Fibroblast of lung (primary cell): ENCODE results near the gene NCR1. TPM values are rescaled to one million over a fixed set of nuclear protein-coding genes. Genes with fewer than 3 reads are reported as not detected.

Experiments
- DNase-seq, 2 donors: peaks; one replicate each; pipeline versions ENCODE4 v3.0.0 to v3.0.0-alpha.2; 2010; ENCODE audit warnings: low read depth in 2 of 2
- H2AFZ ChIP-seq: 2 replicates; pipeline ENCODE4 v1.5.1; 2012; ENCODE audit warnings: low read length, control low read depth, inconsistent platforms
- H3K27ac ChIP-seq: 2 replicates; pipeline ENCODE4 v1.5.1; 2011; ENCODE audit warnings: low read length, control low read depth; ENCODE audit not compliant: insufficient read depth
- H3K27me3 ChIP-seq: 2 replicates; pipeline ENCODE4 v1.5.1; 2011; ENCODE audit warnings: mild to moderate bottlenecking, low read length; ENCODE audit not compliant: control insufficient read depth, insufficient read depth
- H3K36me3 ChIP-seq: 2 replicates; pipeline ENCODE4 v1.5.1; 2011; ENCODE audit warnings: low read length; ENCODE audit not compliant: control insufficient read depth, insufficient read depth
- H3K4me1 ChIP-seq: 2 replicates; pipeline ENCODE4 v1.5.1; 2011; ENCODE audit warnings: low read length; ENCODE audit not compliant: control insufficient read depth, insufficient read depth; ENCODE audit errors: extremely low read depth
- H3K4me2 ChIP-seq: 2 replicates; pipeline ENCODE4 v1.5.1; 2011; ENCODE audit warnings: low read length, control low read depth; ENCODE audit not compliant: insufficient read depth; ENCODE audit errors: extremely low read depth
- H3K4me3 ChIP-seq, 4 experiments: fragments of 200-600 bp in 1 of 4; sonication (generic) in 1 of 4; replicated peaks in 1 of 4; 2 replicates each; pipeline ENCODE4 v1.5.1; 2011 to 2016; ENCODE audit warnings: low read length in 4 of 4, low read depth in 3 of 4, mild to moderate bottlenecking in 3 of 4, control low read depth in 2 of 4, inconsistent platforms in 1 of 4, mixed read lengths in 1 of 4; ENCODE audit not compliant: insufficient read depth in 1 of 4; ENCODE audit errors: control extremely low read depth in 1 of 4
- H3K79me2 ChIP-seq: 2 replicates; pipeline ENCODE4 v1.5.1; 2012; ENCODE audit warnings: mild to moderate bottlenecking, low read length, inconsistent platforms; ENCODE audit not compliant: control insufficient read depth, insufficient read depth
- H3K9ac ChIP-seq: 2 replicates; pipeline ENCODE4 v1.5.1; 2011; ENCODE audit warnings: mild to moderate bottlenecking, low read length, control low read depth; ENCODE audit not compliant: insufficient read depth
- H3K9me3 ChIP-seq: 2 replicates; pipeline ENCODE4 v1.5.1; 2012; ENCODE audit warnings: low read depth, low read length; ENCODE audit not compliant: control insufficient read depth, insufficient read depth
- H4K20me1 ChIP-seq: 2 replicates; pipeline ENCODE4 v1.5.1; 2011; ENCODE audit warnings: low read length; ENCODE audit not compliant: control insufficient read depth, insufficient read depth; ENCODE audit errors: extremely low read depth
- CTCF ChIP-seq, 2 donors: IDR thresholded peaks in 1 of 2; conservative IDR thresholded peaks in 1 of 2; 1 replicate in 1 of 2; 2 replicates in 1 of 2; pipeline ENCODE4 v1.5.1; 2011 to 2012; ENCODE audit warnings: low read length in 2 of 2, control low read depth in 1 of 2, inconsistent platforms in 1 of 2, low read depth in 1 of 2, mild to moderate bottlenecking in 1 of 2
- EZH2 ChIP-seq: IDR thresholded peaks from 2 replicates; pipeline ENCODE4 v1.5.1; 2012; ENCODE audit warnings: low read length, control low read depth, mild to moderate bottlenecking; ENCODE audit errors: missing control alignments
- polyA plus RNA-seq, 2 donors: library from polyadenylated mRNA; depleted of rRNA in 1 of 2; stranded (reverse) in 1 of 2; unstranded in 1 of 2; fragments of >200 nt; gene quantifications; 2 replicates each; pipeline ENCODE4 v1.2.1, GENCODE V29; 2011 to 2012; ENCODE audit warnings: missing spikeins in 1 of 2
- total RNA-seq: library from RNA; depleted of rRNA; stranded (reverse); fragments of >200 nt; gene quantifications from 2 replicates; pipeline ENCODE4 v1.2.1, GENCODE V29; 2014

Gene NCR1
- total and polyA plus RNA-seq, 2 donors (not counting 1 experiment from before 2014, with no cell fraction given) = not detected

- DNase-seq = no peak
- no peaks in the 10 kb centered on the region for H3K4me1 ChIP-seq
- no peak overlapping the region for H2AFZ ChIP-seq
- no peaks in the 10 kb centered on the region for H4K20me1 ChIP-seq
- H3K9ac ChIP-seq = no peak overlapping the region
- no peaks in the 10 kb centered on the region for H3K27me3 ChIP-seq
- no peak overlapping the region for H3K4me3 ChIP-seq
- H3K27ac ChIP-seq = no peak overlapping the region
- no peaks in the 10 kb centered on the region for H3K9me3 ChIP-seq
- no peaks in the 10 kb centered on the region for H3K36me3 ChIP-seq
- no peaks in the 10 kb centered on the region for H3K79me2 ChIP-seq
- TF ChIP-seq CTCF (conservative IDR thresholded peaks at IDR 0.05 in 1 of 2, IDR thresholded peaks at IDR 0.05 in 1 of 2; ENCODE audit: low read depth in 1 of 2, low read length in 2 of 2) (no peak), EZH2 (no peak)
- H3K4me2 ChIP-seq = no peak overlapping the region
Observed at GRCh38 chr19:54871696-54872095, 34.3 kb upstream of the NCR1 start.

GRCh38 chr19:54873990-54874389, 32.0 kb upstream of the NCR1 start, which contains the start of gene FCAR:
Gene FCAR (plus strand): TSS chr19:54874235. CDS start chr19:54874290, 55 bp downstream.
- no peak within 1 kb of the TSS for H3K4me2 ChIP-seq
- H2AFZ ChIP-seq = no peak within 1 kb of the TSS
- no peak within 1 kb of the TSS for H3K27ac ChIP-seq
- no peaks in the 10 kb centered on the region for H3K27me3 ChIP-seq
- H3K9me3 ChIP-seq = no peaks in the 10 kb centered on the region
- no peaks in the 10 kb centered on the region for H3K4me1 ChIP-seq
- H3K9ac ChIP-seq = no peak within 1 kb of the TSS
- no peak for DNase-seq
- H4K20me1 ChIP-seq = no peaks in the 10 kb centered on the region
- no peaks in the 10 kb centered on the region for H3K36me3 ChIP-seq
- no peak for TF ChIP-seq CTCF (conservative IDR thresholded peaks at IDR 0.05 in 1 of 2, IDR thresholded peaks at IDR 0.05 in 1 of 2; ENCODE audit: low read depth in 1 of 2, low read length in 2 of 2)
- TF ChIP-seq EZH2 = no peak
- H3K79me2 ChIP-seq = no peaks in the 10 kb centered on the region
- H3K4me3 ChIP-seq = no peak within 1 kb of the TSS

- no peaks in the 10 kb centered on the region for H4K20me1 ChIP-seq
- no peak for TF ChIP-seq CTCF (conservative IDR thresholded peaks at IDR 0.05 in 1 of 2, IDR thresholded peaks at IDR 0.05 in 1 of 2; ENCODE audit: low read depth in 1 of 2, low read length in 2 of 2)
- TF ChIP-seq EZH2 = no peak
- no peaks in the 10 kb centered on the region for H3K36me3 ChIP-seq
- no peak overlapping the region for H3K4me3 ChIP-seq
- H3K9me3 ChIP-seq = no peaks in the 10 kb centered on the region
- H3K9ac ChIP-seq = no peak overlapping the region
- H3K79me2 ChIP-seq = no peaks in the 10 kb centered on the region
- H3K27me3 ChIP-seq = no peaks in the 10 kb centered on the region
- H3K4me1 ChIP-seq = no peaks in the 10 kb centered on the region
- no peak overlapping the region for H3K27ac ChIP-seq
- no peak overlapping the region for H2AFZ ChIP-seq
- H3K4me2 ChIP-seq = no peak overlapping the region
- no peak for DNase-seq
Observed at GRCh38 chr19:54875506-54875905, 30.4 kb upstream of the NCR1 start.
